ENCODE measurements around the gene DLGAP3.

Gene DLGAP3

DNA sequence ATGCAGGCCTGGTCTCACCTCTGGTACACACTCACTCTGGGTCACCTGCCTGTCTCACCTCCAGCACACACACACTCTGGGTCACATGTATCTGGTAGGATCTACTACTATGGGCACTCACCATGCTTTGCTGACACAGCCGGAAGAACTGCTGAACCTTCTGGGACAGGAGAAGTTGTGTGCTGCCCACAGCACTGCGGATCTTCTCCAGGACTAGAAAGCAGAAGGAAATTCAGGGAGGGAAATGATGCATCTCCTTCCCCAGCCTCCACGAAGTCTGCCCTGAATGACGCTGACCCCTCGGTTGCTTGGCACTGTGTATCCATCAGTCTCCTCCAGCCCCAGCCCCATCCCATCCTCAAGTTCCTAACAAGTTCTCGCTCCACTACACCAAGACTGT is 62.0 kb downstream of the DLGAP3 start:
- no peak for DNase-seq (ENCODE audit: low spot score)

DNA sequence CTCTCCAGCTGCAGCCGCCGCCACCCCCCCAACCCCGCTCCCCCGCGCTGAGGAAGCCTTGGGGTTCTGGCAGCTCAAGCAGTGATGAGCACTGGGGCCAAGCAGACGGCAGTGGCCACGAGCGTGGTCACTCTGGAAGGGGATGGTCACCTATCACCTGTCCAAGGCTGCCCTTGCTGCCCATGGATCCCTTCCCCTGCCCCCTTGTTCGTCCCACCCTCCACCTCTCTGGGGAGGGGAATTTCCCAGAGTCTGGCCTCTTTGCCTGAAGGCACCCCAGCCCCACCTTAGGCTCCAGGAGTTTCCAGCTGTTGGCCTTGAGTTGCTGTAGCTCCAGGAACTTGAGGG is 62.7 kb downstream of the DLGAP3 start:
- no peak for DNase-seq (ENCODE audit: low spot score)

DNA sequence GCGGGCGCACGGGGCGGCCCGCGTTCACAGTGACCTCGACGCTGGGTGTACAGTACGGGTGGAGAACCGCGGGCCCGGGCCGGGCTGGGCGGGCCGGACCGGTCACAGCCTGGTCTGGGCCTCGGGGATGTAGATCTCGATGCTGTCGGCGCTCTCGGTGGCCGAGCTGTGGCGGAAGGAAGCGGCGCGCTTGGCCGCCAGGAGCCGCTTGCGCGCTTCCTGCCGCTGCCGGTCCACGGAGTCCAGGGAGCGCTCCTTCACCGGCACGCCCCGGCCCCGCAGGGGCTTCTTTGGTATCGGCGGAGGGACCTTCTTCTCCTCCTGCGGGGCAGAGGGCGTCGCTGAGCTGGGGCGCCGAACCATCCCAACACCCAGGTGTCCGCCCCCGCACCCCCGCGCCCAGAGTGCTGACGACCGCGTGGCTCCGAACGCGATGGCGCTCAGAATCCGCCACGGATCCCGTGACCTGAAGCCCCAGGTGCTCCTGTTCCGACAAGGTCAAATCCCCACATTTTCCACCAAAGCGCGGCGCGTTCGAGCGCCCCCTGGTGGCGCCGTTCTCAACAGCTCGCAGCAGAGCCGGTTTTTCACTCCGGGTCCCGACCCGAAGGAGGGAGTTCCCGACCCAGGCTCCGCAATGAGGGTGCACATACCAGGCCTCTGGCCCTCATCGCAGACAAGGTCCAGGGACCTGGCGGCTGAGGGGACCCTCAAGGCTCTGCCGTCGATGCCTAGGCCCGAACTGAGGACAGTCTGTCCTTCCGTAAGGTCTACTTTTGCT is 63.3 kb downstream of the DLGAP3 start:
- peak; percentile 82 for DNase-seq (ENCODE audit: low spot score)

DNA sequence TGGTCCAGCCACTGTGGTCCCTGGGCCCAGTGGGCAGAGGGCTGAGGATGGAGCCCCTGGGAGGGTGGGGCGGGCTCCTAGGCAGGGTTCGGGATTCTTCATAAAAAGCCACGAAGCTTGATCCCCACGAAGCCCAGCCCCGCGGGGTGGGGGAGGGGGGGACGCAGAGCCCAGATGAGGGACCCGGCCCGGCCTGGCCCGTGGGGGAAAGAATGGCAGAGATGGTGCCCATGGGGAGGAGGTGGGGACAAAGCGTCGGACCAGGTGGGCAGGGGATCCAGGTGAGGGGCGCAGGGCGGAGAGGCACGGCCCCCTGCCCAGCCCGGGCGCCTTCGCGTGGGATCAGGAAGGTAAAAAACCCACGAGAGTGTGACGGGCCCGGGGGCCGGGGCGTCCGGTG is 63.9 kb downstream of the DLGAP3 start:
- DNase-seq (ENCODE audit: low spot score), result no peak

DNA sequence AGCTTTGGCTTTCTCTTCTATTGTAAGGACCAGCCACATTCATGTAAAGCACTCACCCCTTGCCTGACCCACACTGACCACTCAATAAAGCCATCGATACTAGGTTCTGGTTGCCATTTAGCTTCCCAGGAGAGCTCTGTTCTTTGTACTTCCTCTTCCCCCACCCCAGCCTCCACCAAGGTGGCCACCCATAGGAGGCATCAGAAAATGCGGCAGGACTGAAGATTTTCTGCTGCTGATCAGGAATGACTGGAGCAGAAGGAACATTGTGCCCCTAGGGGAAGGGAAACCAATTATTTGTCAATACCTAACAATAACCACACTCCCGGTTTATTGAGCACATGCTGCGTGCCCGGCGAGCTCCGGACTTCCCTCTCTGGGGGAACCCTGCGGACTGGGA is 64.7 kb downstream of the DLGAP3 start:
- DNase-seq (ENCODE audit: low spot score), result no peak

DNA sequence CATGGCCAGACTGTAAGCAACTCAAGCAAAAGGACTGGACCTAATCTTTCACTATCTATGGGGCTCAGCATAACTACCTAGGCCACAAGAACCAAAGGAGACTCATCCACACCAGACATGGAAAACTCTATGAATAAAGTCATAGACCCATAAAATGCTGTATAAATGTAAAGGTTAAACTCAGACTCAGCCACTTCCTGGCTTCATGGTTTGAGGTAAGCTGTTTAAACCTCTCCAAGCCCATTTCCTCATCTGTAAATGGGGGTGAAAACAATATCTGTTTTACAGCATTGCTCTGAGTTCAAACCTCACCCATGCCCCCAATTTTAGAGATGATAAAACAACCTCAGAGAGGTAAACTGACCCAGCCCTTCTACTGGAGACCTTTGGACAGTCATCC is 65.9 kb downstream of the DLGAP3 start:
- no peak for DNase-seq (ENCODE audit: low spot score)

DNA sequence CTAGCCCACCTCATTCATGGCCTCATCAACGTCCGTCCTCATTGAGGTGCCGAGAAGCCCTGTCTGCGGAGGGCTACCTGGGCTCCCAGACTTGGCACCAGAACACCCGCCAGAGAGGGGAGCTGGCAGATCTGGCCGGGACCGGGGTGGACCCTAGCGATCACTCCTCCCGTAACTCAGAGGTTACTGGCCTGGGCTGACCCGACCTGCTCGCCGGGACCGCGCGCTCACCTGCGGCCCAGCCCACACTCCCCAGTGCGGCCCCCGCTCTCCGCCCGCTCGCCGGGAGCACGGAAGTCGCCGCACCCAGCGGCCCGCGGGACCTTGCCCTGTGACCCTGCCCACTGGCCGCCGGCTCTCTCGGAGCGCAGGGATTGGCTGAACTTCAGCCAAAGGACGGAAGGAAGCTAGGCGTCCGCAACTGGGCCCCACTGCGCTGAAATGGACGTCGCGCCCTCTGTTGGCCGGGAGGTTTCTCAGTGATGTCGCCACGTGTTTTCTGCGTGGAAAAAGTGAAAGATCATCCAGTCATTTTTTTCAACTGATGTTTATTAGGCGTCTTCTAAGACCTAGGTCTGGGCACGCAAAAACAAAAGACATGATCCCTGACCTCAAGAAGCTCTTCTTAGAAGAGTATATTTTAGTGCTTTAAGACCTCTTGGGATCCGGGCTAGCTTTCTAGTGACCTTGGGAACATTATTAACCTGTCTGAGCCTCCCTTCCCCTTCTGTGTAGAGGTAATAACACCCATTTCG is 69.8 kb downstream of the DLGAP3 start, which contains the start of gene SMIM12:
Gene SMIM12 (minus strand): TSS at position 304 of the 755 bp plus-strand sequence. CDS start 3,772 bp downstream, outside the sequence.
- peak; percentile 92 for DNase-seq (ENCODE audit: low spot score)

DNA sequence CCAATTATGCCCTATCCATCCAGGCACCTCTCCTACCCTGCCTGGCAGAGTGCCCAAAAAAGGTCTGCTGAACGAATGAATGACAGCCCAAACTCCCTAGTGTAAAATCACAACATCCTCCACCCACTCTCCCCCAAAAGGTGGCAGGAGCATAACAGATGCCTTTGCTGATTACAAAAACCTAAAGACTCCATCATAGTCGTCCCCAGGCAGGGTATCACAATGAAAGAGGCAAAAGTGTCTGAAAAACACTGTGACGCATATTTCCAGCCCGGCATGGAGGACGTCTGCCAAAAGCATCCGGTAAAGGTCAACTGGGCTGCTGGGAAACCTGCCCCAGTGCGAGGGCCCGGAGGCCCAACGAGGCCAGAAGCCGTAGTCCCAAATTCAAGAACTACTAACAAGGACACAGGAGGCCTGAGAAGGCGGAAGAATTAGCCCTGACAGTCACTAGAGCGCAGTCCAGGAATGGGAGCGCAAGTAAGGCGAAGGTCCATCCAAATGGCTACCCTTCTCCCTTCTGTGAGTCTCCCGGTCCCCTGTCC is 70.5 kb downstream of the DLGAP3 start:
- no peak for DNase-seq (ENCODE audit: low spot score)

DNA sequence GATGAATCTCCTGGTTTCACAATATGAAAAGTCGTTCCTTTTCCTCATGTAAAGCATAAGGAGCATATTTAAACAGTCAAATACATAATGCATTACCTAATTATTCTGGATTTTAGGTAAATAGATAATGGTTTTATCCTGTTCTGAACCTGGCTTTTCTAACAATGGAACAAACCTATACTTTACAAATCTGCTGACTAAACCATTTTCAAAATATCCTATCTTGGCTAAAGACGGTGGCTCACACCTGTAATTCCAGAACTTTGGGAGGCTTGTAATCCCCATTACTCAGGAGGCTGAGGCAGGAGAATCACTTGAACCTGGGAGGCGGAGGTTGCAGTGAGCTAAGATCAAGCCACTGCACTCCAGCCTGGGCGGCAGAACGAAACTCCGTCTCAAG is 72.8 kb downstream of the DLGAP3 start:
- DNase-seq (ENCODE audit: low spot score), result no peak

DNA sequence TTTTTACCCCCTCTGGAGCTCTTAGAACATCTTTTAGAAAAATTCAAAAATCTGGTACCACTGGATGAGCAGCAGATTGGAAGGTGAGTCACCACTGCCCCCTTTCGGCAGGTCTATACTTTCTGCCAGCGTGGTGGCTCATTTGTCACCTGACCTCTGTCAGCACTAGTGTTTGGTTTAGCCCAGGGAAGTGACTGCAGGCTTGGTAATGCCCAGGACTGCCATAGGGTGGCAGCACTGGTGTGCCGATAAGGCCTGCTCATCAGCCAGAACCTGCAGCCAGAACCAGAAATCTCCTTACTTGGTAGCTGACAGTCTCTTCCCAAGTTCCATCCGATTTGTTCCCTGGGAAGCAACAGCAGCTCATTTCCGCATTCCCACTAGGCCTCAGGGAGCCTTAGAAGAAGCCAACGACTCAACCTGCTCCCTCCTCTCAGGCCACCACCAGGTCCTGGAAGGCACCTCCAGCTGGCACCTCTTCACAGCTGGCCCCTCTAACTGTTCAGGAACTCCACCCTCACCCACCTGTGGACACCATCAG is 76.7 kb downstream of the DLGAP3 start:
- DNase-seq (ENCODE audit: low spot score), result peak; percentile 91

DNA sequence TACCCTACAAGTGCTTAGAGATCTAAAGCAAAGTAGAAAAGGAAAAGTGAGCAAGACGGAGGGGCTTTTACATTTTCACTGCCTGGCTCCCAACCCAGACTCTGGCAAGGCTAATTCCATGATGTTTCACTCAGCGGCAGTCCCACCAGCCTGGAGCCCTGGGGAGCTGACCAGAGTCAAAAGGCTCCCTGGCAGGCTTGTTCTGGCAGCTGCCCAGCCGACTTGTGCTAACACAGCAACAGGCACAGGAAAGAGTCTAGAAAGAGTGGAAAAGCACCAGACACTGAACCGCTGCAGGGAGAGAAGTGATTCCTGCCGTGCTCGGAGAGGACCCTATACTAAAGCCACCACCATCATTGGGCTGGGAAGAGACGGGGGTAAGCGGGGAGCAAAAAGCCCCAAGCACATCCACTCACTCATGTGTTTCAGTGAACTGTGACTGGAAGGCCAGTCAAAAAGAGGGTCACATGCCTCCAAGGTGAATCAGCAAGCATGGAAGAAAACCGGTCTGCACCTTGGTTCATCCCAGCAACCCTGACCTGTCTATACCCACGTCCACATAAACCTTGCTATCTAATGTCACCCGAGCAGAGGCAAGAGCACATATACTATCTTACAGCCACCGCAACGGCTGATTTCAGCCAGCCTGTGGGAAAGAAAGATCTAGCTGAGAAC is 77.9 kb downstream of the DLGAP3 start:
- no peak for DNase-seq (ENCODE audit: low spot score)

DNA sequence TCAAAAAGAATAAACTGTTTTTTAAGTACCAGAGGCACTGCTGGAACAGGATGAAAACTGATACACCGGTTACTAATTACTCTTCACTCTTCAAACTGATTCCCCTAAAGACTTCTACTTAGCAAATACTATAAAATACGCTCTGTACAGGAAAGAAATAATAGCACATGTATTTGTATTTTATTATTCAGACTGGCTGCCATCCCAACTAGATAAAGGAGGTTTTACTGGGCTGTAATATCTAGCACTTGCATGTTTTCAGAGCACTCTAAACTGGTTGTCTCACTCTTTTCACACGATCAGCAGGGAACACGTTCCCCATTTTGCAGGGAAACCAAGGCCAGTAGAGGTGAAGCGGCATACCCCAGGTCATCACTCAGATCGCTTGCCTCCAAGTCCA is 79.1 kb downstream of the DLGAP3 start:
- DNase-seq (ENCODE audit: low spot score), result no peak

DNA sequence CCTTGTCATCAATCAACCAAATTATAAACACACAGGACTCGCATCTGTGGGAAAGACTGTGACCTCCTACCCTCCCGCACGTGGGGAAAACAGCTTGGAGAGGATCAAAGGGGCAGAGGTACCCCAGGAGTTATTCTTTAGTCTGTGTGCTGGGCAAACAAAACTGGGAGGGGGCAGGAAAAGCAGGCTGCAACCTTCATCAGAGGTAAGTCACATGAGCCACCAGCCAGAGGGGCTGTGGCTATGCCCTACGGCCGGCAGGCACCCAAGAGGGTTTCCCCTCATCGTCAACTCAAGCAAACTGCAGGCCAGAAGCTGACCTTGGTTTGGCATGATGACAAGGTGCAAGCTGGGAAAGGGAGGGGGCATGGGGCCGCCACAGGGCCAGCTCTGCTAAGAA is 82.4 kb downstream of the DLGAP3 start:
- no peak for DNase-seq (ENCODE audit: low spot score)

DNA sequence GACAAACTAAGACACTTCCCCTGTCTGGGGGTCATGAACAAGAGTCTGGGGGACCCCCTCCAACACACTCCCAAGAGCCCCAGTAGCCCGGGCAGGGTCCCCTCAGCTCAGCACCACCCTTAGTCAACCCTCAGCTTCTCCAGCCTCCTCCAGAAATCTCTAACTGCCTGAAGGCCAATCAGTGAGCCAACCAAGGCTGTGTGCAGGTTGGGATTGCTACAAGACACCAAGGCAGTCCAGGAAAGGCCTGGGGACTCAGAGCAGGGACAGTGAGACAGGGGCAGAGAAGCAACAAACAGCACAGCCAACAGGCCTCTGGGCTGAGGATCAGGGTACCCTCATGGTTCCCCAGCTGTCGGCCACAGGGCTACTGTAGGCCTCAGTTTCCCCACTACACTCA is 83.2 kb downstream of the DLGAP3 start:
- DNase-seq (ENCODE audit: low spot score), result no peak

DNA sequence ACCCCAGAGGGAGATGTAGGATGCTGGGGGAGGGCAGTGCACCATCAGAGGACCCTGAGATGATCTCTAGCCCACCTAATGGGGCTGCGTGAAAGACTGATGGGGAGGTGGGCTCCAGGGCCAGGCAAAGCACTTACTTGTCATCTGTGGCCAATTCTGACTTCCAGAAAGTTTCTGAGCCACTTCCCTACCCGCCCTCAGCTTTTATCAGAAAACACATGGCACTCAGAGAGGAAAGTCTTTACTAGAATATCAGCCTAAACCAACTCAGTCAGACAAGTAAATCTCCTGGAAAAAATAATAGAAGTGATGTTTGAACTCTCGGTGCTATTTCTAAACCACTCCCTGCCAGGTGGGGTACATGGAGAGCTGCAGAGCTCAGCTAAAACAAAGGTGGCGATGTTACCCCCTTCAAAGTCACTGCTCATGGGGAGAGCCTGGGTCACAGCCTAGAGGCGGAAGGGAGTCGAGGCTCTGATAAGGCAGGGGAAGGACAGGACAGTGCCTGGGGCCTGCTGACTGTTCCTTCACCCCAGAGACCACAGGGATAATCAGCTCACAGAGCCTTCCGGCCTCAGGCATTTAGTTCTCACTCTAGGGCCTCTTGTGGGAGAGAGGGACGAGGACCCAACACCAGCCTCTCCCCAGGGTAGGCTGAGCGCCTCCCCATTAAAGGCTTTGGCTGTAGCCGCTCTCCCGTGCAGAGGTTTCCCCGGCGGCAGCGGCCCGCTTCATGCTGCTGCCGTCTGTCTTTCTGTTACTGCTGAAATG is 84.1 kb downstream of the DLGAP3 start:
- no peak for DNase-seq (ENCODE audit: low spot score)

DNA sequence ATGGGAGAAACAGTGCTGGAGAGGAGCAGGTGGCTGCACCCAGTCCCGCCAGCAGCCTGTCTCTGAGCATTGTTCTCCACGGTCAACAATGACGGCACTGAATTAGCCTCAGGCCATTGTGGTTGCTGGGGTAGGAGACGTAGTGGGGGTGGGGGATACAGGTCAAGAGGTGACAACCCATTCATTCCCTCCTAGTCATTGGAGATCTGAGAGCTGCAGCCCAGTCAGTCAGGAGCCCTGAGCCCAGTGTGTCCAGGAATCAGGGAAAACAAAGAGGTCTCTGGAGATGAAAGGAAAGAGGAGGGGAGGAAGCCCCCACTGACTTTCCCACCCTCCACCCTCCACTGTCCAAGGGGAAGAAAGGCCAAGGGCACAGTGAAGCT is 85.2 kb downstream of the DLGAP3 start:
- DNase-seq (ENCODE audit: low spot score), result no peak

DNA sequence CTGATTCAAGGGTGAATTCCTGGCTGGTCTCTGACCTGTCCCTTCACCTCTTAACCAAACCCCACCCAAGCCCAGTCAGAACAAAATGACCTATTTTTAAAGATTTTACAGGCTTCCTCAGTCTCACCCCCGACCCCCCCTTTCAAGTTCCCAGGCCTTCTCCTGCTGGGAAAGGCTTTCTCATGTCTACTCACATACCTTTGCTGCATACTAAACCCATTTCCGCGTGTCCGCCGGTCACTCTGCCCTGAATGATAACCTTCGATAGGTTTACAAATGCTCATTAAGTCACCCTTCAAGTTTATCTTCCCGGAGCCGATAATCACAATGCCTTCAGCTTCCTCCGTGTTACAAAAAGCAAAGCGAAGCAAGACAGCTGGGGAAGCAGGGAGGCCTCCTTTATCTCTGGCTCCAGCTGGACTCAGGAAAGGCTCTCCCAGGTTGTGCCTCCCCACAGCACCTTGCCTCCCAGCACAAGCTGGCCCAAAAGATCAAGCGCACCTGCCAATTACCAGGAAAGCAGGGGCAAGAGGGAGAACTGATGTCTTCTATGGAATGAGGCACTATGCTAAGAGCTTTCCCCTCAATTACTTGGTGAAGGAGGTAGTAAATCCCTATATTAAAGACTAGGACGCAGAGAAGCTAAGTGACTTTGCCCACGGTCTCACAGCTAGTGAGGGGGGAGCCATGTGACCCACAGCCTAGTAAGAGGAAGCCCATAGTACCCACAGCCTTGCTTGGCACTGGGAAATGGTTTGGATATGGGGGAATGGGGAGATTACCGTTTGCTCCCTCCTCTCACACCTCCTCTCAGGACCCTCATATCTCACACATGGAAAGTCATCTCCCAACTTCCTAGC is 85.8 kb downstream of the DLGAP3 start:
- DNase-seq (ENCODE audit: low spot score), result no peak

DNA sequence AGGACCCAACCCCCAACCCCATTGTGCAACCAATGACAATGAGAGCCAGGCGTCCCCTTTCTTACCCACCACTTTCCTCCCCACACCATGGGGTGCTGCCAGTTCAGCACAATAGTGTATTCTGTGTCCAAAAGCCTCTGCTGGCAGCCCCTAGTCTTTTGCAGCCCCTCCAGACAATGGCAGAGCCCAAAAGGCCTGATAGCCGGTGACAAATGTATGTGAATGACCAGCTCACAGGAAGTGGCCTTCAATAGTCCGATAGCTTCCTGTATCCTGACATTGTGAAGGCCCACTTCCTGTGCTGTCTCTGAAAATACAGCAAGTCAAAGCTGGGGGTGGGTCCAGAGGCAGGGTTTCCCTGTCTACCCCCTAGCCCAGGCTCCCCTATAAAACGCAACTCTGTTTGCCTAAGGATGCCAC is 86.5 kb downstream of the DLGAP3 start:
- DNase-seq (ENCODE audit: low spot score), result no peak

DNA sequence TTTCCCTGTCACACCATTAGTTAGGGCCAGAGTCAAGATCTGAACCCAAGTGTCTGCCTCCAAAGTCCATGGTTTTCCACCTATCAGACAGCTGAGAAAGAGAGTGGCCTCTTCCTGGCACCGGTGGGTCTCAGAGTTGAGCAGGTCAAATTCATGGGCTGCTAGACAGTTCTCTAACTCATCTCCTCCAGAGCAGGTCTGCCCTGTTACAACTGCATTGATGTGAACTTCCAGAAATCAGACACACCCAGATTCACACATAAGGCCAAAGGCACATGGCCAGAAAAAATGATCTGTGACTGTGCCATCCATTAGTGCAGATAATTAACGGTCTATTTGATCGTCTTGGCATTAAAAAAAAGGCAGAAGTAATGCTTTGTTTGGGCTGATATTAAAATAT is 87.4 kb downstream of the DLGAP3 start:
- DNase-seq (ENCODE audit: low spot score), result no peak

DNA sequence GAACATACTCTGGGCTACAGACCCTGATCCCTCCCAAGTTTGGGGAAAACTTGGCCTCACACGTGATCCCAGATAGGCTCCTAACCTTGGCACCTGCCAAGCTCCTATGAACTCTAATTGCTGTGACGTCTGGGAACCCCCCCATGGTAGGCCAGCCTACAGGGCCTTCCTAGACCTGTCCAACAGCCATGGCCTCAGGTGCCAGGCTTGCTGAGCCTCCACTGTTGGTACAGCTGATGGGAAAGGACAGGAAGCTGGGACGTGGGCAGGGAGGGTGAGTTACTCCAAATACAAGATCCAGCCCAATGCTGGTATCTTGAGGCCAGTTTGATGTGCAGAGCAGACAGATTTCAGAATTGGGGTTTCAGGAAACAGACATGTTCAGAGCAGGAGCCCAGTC is 89.0 kb downstream of the DLGAP3 start:
- DNase-seq (ENCODE audit: low spot score), result no peak
